ENCODE results near the gene TIGD6.

GRCh38 chr5:149988126-149988525, 12.3 kb downstream of the TIGD6 start:
- TF ChIP-seq CTCF (IDR thresholded peaks at IDR 0.05; ENCODE audit: insufficient read depth, low read length, poor library complexity, severe bottlenecking): no peak
- no peak for TF ChIP-seq EZH2phosphoT487 (conservative IDR thresholded peaks at IDR 0.05; ENCODE audit: low read length)
